GM21528 (cell line): ENCODE measurements around the gene HEYL.

Experiments used
- ATAC-seq: cut with Tn5 transposase; IDR thresholded peaks from one replicate; pipeline ENCODE4 v1.9.1; 2021; ENCODE audit warnings: mild to moderate bottlenecking, moderate library complexity; ENCODE audit not compliant: unreplicated experiment, low FRiP score

Gene HEYL

GRCh38 chr1:39642796-39643195 is 3.4 kb upstream of the HEYL start:
- no peak for ATAC-seq

DNA sequence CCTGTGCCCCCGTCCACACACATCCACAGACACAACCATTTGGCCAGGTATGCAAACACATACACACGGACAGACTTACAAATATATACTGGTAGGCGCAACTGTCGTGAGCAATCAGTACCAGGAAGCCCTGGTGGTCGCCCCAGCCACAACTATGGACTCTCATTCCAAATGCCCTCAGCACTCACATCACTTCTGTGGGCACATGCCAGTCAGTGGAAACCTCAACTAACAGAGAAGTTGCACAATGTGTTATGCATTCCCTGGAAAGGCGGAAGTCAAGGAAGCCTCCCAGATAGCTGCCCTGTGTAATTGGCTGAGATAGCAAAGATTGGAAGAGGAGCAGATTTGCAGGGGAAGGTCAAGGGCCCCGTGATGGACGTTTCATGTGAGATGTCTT is 1.4 kb upstream of the HEYL start:
- no peak for ATAC-seq

GRCh38 chr1:39638965-39639304 is 508 bp downstream of the HEYL start:
- ATAC-seq, result no peak

GRCh38 chr1:39637361-39637760 is 2.1 kb downstream of the HEYL start:
- no peak for ATAC-seq

DNA sequence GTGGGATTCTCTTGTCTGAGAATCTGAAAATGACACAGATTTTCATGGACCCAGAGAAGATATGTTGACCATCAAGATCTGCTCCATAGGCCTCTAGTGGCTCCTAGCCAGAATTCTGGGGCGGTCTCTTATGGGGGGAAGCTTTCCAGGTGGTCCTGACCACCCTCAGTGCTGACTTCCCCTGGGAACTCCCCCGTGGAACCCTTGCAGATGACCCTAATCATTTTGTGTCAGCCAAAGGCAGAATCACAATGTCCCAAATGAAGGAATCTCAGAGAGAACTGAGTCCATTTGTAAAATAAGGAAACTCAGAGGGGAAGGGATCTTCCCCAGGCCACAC is 3.6 kb downstream of the HEYL start:
- no peak for ATAC-seq

DNA sequence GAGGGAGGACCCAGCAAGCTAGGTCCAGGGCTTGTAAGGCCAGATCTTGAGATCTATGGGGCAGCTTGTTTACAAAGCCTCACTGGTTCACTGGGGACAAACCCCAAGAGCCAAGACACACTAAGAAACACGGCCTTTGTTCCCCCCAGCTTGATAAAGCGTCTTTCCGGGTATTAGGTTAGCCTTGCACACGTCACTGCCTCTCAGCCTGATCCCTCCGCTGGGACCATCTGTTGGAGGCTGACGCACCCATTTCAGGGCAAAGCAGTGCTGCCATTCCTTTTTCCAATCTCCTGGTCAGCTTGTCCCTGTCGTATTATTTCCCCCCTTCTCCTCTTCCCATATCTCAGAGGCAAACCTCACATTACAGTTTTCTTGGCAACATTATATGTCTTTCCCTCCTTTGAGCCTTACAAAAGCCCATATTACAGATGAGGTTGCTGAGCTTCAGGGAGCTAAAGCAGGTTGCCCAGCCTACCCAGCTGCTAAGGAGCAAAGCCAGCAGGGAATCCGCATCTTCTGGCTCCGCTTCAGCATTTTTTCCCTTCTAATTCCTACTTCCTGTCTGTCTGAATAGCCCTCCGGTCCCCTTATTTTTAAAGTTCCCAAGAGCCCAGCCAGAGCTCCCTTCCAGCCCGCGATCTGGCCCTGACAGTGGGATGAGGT is 4.1 kb downstream of the HEYL start:
- ATAC-seq, result no peak

DNA sequence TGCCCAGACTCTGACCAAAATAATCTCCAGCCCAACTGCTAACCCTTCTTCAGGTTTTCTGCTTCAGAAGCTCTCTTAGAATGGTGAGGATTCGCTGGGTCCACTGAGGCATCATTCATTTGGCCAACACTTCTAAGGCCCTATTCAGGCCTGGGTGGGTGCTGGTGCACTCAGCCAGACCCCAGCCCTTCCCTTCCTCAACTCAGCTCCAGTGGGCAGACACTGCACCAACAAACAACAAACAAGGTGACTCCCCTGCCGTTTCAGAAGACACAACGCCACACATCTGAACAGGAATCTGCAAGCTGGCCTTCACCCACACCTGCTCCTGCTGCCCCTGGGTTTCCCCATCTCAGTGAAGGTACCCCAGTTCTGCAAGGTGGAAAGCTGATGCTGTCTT is 6.0 kb downstream of the HEYL start:
- no peak for ATAC-seq

- no peak for ATAC-seq
Measured at GRCh38 chr1:39632682-39633417, 6.6 kb downstream of the HEYL start.

DNA sequence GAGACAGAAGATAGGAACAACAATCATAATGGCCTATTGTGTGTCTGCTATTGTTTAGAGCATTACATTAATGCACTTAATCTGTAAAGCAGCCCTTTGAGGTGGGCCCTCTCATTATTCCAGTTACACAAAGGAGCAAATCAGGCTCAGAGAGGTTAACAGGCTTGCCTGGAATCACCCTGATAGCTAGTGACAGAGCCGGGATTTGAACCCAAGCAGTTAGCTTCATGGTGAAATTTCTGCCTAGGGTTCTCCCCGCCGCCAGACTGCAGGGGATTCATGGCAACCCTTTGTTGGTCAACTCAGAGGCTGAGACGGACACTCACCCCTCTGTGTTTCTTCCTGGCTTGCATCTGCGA is 7.1 kb downstream of the HEYL start:
- ATAC-seq, result no peak

- ATAC-seq, result no peak
Measured at GRCh38 chr1:39631361-39632322, 7.8 kb downstream of the HEYL start.

DNA sequence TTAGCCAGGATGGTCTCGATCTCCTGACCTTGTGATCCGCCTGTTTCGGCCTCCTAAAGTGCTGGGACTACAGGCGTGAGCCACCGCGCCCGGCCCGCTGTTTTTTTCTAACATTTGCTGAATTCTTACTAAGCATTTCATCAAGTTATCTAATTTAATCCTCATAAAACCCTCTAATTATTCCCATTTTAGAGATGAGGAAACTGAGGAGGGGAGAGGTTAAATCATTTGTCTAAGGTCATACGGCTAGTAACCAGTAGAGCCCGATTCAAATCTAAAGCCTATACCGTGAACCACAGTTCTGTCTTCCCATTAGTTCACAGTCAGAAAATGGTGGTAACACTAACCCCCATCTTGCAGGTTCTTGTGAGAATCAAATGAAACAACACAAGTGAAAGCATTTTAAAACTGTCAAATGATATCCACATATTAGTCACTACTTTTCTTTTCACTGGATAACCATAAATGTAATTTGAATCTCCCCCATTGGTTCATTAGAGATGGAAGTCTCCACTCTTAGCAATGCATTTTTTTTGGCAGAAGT is 10.6 kb downstream of the HEYL start:
- ATAC-seq, result no peak

GRCh38 chr1:39626646-39627045 is 12.8 kb downstream of the HEYL start:
- ATAC-seq, result no peak

DNA sequence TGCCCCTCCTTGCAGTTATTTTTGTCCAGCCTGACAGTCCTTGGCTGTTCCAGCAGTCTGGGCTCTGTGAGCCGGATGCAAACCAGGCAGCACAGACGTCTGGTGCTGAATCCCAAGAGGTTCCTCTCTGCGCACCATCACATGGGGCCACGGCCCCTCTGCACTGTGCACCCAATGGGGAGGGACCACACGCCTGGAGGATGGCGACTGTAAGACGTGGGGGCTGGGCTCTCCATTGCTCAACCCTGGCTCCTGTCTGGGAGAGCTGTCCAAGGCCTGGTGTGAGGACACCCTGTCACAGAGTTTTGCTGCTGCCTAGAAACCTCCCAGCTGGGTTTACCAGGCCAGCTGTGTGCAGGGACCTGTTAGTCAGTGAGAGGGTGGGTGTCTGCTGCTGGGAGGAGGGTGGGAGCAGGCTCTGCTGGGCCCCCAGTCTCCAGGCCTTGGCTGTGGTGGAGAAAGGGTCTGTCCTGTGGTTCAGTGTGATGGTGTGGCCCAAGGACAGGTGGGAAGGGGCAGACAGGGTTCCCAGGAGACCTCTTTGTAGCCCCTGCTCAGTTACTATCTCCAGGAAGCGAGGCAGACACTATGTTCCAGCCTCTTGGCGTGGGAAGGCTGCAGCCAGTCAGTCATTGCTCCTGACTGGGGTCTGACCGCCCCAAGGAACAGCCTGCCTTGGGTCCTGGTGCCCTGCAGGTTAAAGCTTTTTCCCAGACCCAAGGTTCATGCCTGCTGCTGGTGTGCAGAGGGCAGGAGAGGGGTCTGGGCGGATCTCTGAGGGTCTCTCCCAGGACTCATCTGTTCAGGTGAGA is 13.8 kb downstream of the HEYL start:
- no peak for ATAC-seq

GRCh38 chr1:39625009-39625408 is 14.4 kb downstream of the HEYL start:
- ATAC-seq, result no peak

- ATAC-seq, result no peak
Measured at GRCh38 chr1:39623053-39623452, 16.4 kb downstream of the HEYL start.

- no peak for ATAC-seq
Measured at GRCh38 chr1:39622427-39622826, 17.0 kb downstream of the HEYL start.

- ATAC-seq, result no peak
Measured at GRCh38 chr1:39620659-39621165, 18.7 kb downstream of the HEYL start.

GRCh38 chr1:39617488-39618049 is 21.9 kb downstream of the HEYL start:
- ATAC-seq, result no peak

GRCh38 chr1:39615086-39615673 is 24.3 kb downstream of the HEYL start:
- no peak for ATAC-seq
